ENCODE results near the gene EPB41L4A.

GRCh38 chr5:112201141-112201540 is 217.9 kb downstream of the EPB41L4A start:
- no peak for TF ChIP-seq CTCF (IDR thresholded peaks at IDR 0.05)
- no peak for TF ChIP-seq POLR2AphosphoS5 (IDR thresholded peaks at IDR 0.05)
- no peak for TF ChIP-seq POLR2A (IDR thresholded peaks at IDR 0.05; ENCODE audit: low read depth)
- no peak for TF ChIP-seq EP300 (IDR thresholded peaks at IDR 0.05)
